SK-N-SH treated with all-trans-retinoic acid at 6 μM for 48 hours (cell line): Measurements from ENCODE around the gene GLI2.

Experiments
- ATAC-seq: fragments of 200-7000 bp; cut with Tn5 transposase; 3 replicates; pipeline ENCODE4 v1.9.1; 2020; ENCODE audit warnings: mild to moderate bottlenecking, moderate library complexity
- ARNTL ChIP-seq: fragments of 450-650 bp; formaldehyde crosslinking; IDR thresholded peaks from 2 replicates; pipeline ENCODE4 v1.5.0; 2020; ENCODE audit warnings: low read depth, mild to moderate bottlenecking, moderate library complexity, borderline replicate concordance
- BACH2 ChIP-seq: fragments of 250-450 bp; sonication (Bioruptor Pico); IDR thresholded peaks from 2 replicates; pipeline ENCODE4 v1.9.0; 2021; ENCODE audit warnings: mild to moderate bottlenecking, borderline replicate concordance
- CSDC2 ChIP-seq: fragments of 250-450 bp; sonication (Bioruptor Pico); IDR thresholded peaks from 2 replicates; pipeline ENCODE4 v1.5.0; 2020; ENCODE audit warnings: mild to moderate bottlenecking, moderate library complexity
- CSRNP3 ChIP-seq: fragments of 250-450 bp; sonication (Bioruptor Pico); IDR thresholded peaks from 2 replicates; pipeline ENCODE4 v1.5.1; 2021; ENCODE audit warnings: mild to moderate bottlenecking, moderate library complexity
- ESRRG ChIP-seq: fragments of 250-450 bp; sonication (Bioruptor Pico); IDR thresholded peaks from 2 replicates; pipeline ENCODE4 v1.6.1; 2021; ENCODE audit warnings: mild to moderate bottlenecking
- GLIS3 ChIP-seq: fragments of 250-450 bp; sonication (Bioruptor Pico); IDR thresholded peaks from 2 replicates; pipeline ENCODE4 v1.5.0; 2020; ENCODE audit warnings: mild to moderate bottlenecking, moderate library complexity
- ISL1 ChIP-seq: fragments of 250-450 bp; sonication (Bioruptor Pico); IDR thresholded peaks from 2 replicates; pipeline ENCODE4 v2.1.2; 2022; ENCODE audit warnings: mild to moderate bottlenecking, moderate library complexity
- OSR1 ChIP-seq: fragments of 250-450 bp; sonication (Bioruptor Pico); IDR thresholded peaks from 2 replicates; pipeline ENCODE4 v1.8.0; 2022; ENCODE audit warnings: moderate library complexity, mild to moderate bottlenecking, inconsistent platforms
- PPARA ChIP-seq: fragments of 250-450 bp; sonication (Bioruptor Pico); IDR thresholded peaks from 2 replicates; pipeline ENCODE4 v1.5.0; 2020; ENCODE audit warnings: mild to moderate bottlenecking, borderline replicate concordance
- RARB ChIP-seq: fragments of 250-450 bp; sonication (Bioruptor Pico); IDR thresholded peaks from 2 replicates; pipeline ENCODE4 v1.8.0; 2021; ENCODE audit warnings: mild to moderate bottlenecking, moderate library complexity
- SNAI2 ChIP-seq: fragments of 250-450 bp; sonication (Bioruptor Pico); IDR thresholded peaks from 2 replicates; pipeline ENCODE4 v1.5.0; 2020; ENCODE audit warnings: mild to moderate bottlenecking, moderate library complexity
- TCF4 ChIP-seq: fragments of 250-450 bp; sonication (Bioruptor Pico); IDR thresholded peaks from 2 replicates; pipeline ENCODE4 v1.8.0; 2021; ENCODE audit warnings: mild to moderate bottlenecking, moderate library complexity, borderline replicate concordance
- TOX ChIP-seq: fragments of 250-450 bp; sonication (Bioruptor Pico); IDR thresholded peaks from 2 replicates; pipeline ENCODE4 v1.8.0; 2021; ENCODE audit warnings: mild to moderate bottlenecking, moderate library complexity, borderline replicate concordance
- ZC3H10 ChIP-seq: fragments of 250-450 bp; sonication (Bioruptor Pico); IDR thresholded peaks from 2 replicates; pipeline ENCODE4 v1.5.1; 2021; ENCODE audit warnings: mild to moderate bottlenecking, moderate library complexity
- ZFP30 ChIP-seq: fragments of 450-650 bp; formaldehyde crosslinking; IDR thresholded peaks from 2 replicates; pipeline ENCODE4 v1.5.0; 2022; ENCODE audit warnings: mild to moderate bottlenecking, moderate library complexity
- ZNF565 ChIP-seq: fragments of 450-650 bp; formaldehyde crosslinking; conservative IDR thresholded peaks from 2 replicates; pipeline ENCODE4 v1.5.0; 2020; ENCODE audit warnings: low read depth, mild to moderate bottlenecking, moderate library complexity
- ZNF70 ChIP-seq: fragments of 450-650 bp; formaldehyde crosslinking; IDR thresholded peaks from 2 replicates; pipeline ENCODE4 v1.5.0; 2020; ENCODE audit warnings: mild to moderate bottlenecking, moderate library complexity
- ZNF8 ChIP-seq: fragments of 450-650 bp; formaldehyde crosslinking; IDR thresholded peaks from 2 replicates; pipeline ENCODE4 v1.5.0; 2020; ENCODE audit warnings: mild to moderate bottlenecking, moderate library complexity
- TF ChIP-seq, protein P1 (sequence below): fragments of 250-450 bp; sonication (Bioruptor Pico); IDR thresholded peaks from 2 replicates; pipeline ENCODE4 v1.5.1; 2020; ENCODE audit warnings: low read depth, mild to moderate bottlenecking, moderate library complexity
- TF ChIP-seq, protein P2 (sequence below): fragments of 250-450 bp; sonication (Bioruptor Pico); IDR thresholded peaks from 2 replicates; pipeline ENCODE4 v1.8.0; 2021; ENCODE audit warnings: low read depth, mild to moderate bottlenecking, moderate library complexity, borderline replicate concordance
- TF ChIP-seq, protein P3 (sequence below): fragments of 250-450 bp; sonication (Bioruptor Pico); IDR thresholded peaks from 2 replicates; pipeline ENCODE4 v1.5.0; 2020; ENCODE audit warnings: mild to moderate bottlenecking, moderate library complexity

GLI2 gene

GRCh38 chr2:120751553-120751952, 15.9 kb downstream of the GLI2 start:
- no peak for ATAC-seq
- TF ChIP-seq ESRRG (CRISPR knock-in tag), result no peak

GRCh38 chr2:120754067-120754960, 18.6 kb downstream of the GLI2 start:
- ATAC-seq, result peak; percentile 75
- TF ChIP-seq TOX (CRISPR knock-in tag), result peak; percentile 61; the same call in 1 of the 2 replicates
- peak; percentile 34; the same call in 1 of the 2 replicates for TF ChIP-seq TCF4
- no peak for TF ChIP-seq BACH2 (CRISPR knock-in tag)
- no peak for TF ChIP-seq ZNF565

- ATAC-seq, result no peak
- TF ChIP-seq, protein P1, sequence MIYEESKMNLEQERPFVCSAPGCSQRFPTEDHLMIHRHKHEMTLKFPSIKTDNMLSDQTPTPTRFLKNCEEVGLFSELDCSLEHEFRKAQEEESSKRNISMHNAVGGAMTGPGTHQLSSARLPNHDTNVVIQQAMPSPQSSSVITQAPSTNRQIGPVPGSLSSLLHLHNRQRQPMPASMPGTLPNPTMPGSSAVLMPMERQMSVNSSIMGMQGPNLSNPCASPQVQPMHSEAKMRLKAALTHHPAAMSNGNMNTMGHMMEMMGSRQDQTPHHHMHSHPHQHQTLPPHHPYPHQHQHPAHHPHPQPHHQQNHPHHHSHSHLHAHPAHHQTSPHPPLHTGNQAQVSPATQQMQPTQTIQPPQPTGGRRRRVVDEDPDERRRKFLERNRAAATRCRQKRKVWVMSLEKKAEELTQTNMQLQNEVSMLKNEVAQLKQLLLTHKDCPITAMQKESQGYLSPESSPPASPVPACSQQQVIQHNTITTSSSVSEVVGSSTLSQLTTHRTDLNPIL, result no peak
- TF ChIP-seq ARNTL (CRISPR knock-in tag), result no peak
- TF ChIP-seq RARB (CRISPR knock-in tag), result no peak
- TF ChIP-seq BACH2 (CRISPR knock-in tag), result no peak
- no peak for TF ChIP-seq ZC3H10 (CRISPR knock-in tag)
- no peak for TF ChIP-seq SNAI2 (CRISPR knock-in tag)
- TF ChIP-seq, protein P2, sequence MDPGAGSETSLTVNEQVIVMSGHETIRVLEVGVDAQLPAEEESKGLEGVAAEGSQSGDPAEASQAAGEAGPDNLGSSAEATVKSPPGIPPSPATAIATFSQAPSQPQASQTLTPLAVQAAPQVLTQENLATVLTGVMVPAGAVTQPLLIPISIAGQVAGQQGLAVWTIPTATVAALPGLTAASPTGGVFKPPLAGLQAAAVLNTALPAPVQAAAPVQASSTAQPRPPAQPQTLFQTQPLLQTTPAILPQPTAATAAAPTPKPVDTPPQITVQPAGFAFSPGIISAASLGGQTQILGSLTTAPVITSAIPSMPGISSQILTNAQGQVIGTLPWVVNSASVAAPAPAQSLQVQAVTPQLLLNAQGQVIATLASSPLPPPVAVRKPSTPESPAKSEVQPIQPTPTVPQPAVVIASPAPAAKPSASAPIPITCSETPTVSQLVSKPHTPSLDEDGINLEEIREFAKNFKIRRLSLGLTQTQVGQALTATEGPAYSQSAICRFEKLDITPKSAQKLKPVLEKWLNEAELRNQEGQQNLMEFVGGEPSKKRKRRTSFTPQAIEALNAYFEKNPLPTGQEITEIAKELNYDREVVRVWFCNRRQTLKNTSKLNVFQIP (CRISPR knock-in tag), result no peak
- TF ChIP-seq PPARA (CRISPR knock-in tag), result no peak
These were observed 22.8 kb downstream of the GLI2 start for GRCh38 chr2:120758181-120759144.

- ATAC-seq, result no peak
- TF ChIP-seq OSR1 (CRISPR knock-in tag), result no peak
- TF ChIP-seq ZNF565, result no peak
- no peak for TF ChIP-seq GLIS3
- TF ChIP-seq CSRNP3 (CRISPR knock-in tag), result no peak
- no peak for TF ChIP-seq ZNF70 (CRISPR knock-in tag)
- TF ChIP-seq TOX (CRISPR knock-in tag), result no peak
- TF ChIP-seq PPARA (CRISPR knock-in tag), result no peak
- no peak for TF ChIP-seq TCF4
- TF ChIP-seq ISL1 (CRISPR knock-in tag), result no peak
- TF ChIP-seq ARNTL (CRISPR knock-in tag), result no peak
- no peak for TF ChIP-seq SNAI2 (CRISPR knock-in tag)
- no peak for TF ChIP-seq ZNF8
These were observed 24.1 kb downstream of the GLI2 start for GRCh38 chr2:120759543-120760331.

DNA sequence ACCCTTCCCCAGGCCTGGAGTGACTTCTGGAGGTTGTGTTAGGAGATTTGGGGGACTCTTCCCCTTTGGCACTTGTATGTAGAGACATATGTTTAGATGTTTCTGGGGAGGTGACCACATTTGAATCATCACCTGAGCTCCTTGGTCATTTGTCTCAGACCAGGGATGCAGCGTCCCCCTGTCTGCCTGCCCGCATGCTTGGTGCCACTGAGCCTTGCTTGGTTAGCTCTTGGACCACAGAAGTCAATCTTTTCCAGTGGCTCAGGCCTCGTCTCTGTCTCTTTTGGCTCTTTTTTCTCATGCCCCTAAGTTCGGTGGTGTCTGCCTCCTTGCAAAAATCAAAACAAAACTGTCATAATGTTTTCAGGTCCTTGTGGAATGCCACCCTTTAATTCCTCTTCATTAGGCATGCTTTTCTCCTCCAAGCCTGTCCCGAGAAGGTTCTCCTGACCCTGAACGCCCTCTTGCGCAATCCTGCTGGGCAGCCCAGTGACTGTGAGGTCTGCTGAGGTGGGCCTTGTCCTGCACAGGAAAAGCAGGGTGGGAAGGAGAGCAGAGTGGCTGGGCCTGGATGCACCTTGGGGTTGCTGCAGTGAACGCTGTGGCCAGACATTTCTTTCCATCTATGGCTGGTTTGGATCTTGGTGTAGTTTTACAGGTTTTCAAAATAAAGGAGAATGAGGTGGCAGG, 24.9 kb downstream of the GLI2 start:
- no peak for ATAC-seq
- TF ChIP-seq TCF4 (no peak), ISL1 (CRISPR knock-in tag) (no peak), ZFP30 (CRISPR knock-in tag) (no peak), TOX (CRISPR knock-in tag) (no peak), CSDC2 (CRISPR knock-in tag) (no peak), GLIS3 (no peak), OSR1 (CRISPR knock-in tag) (no peak)
- TF ChIP-seq, protein P2 (CRISPR knock-in tag), result no peak
- TF ChIP-seq, protein P3, sequence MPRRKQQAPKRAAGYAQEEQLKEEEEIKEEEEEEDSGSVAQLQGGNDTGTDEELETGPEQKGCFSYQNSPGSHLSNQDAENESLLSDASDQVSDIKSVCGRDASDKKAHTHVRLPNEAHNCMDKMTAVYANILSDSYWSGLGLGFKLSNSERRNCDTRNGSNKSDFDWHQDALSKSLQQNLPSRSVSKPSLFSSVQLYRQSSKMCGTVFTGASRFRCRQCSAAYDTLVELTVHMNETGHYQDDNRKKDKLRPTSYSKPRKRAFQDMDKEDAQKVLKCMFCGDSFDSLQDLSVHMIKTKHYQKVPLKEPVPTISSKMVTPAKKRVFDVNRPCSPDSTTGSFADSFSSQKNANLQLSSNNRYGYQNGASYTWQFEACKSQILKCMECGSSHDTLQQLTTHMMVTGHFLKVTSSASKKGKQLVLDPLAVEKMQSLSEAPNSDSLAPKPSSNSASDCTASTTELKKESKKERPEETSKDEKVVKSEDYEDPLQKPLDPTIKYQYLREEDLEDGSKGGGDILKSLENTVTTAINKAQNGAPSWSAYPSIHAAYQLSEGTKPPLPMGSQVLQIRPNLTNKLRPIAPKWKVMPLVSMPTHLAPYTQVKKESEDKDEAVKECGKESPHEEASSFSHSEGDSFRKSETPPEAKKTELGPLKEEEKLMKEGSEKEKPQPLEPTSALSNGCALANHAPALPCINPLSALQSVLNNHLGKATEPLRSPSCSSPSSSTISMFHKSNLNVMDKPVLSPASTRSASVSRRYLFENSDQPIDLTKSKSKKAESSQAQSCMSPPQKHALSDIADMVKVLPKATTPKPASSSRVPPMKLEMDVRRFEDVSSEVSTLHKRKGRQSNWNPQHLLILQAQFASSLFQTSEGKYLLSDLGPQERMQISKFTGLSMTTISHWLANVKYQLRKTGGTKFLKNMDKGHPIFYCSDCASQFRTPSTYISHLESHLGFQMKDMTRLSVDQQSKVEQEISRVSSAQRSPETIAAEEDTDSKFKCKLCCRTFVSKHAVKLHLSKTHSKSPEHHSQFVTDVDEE, result no peak
- TF ChIP-seq, all 23 proteins: peak for 0
